BLaER1 (cell line): ENCODE measurements around the gene RNF19B.

Experiments
- H3K27ac ChIP-seq: shearing (Covaris generic); formaldehyde crosslinking; 2 replicates; pipeline ENCODE4 v1.8.1; 2022
- H3K27me3 ChIP-seq: shearing (Covaris generic); formaldehyde crosslinking; 2 replicates; pipeline ENCODE4 v1.8.1; 2022
- H3K36me3 ChIP-seq: shearing (Covaris generic); formaldehyde crosslinking; 2 replicates; pipeline ENCODE4 v1.8.1; 2022
- H3K4me1 ChIP-seq: shearing (Covaris generic); formaldehyde crosslinking; 2 replicates; pipeline ENCODE4 v1.8.1; 2022
- H3K4me2 ChIP-seq: shearing (Covaris generic); formaldehyde crosslinking; 2 replicates; pipeline ENCODE4 v1.8.1; 2022
- H3K4me3 ChIP-seq: shearing (Covaris generic); formaldehyde crosslinking; 2 replicates; pipeline ENCODE4 v1.8.1; 2022
- H3K9ac ChIP-seq: shearing (Covaris generic); formaldehyde crosslinking; 2 replicates; pipeline ENCODE4 v1.8.1; 2022
- H3K9me3 ChIP-seq: shearing (Covaris generic); formaldehyde crosslinking; 2 replicates; pipeline ENCODE4 v1.8.1; 2022
- H4K20me1 ChIP-seq: shearing (Covaris generic); formaldehyde crosslinking; 2 replicates; pipeline ENCODE4 v1.8.1; 2022
- Cebpa-rat ChIP-seq: shearing (Covaris generic); IDR thresholded peaks from 2 replicates; pipeline ENCODE4 v1.8.1; 2022

RNF19B gene

DNA sequence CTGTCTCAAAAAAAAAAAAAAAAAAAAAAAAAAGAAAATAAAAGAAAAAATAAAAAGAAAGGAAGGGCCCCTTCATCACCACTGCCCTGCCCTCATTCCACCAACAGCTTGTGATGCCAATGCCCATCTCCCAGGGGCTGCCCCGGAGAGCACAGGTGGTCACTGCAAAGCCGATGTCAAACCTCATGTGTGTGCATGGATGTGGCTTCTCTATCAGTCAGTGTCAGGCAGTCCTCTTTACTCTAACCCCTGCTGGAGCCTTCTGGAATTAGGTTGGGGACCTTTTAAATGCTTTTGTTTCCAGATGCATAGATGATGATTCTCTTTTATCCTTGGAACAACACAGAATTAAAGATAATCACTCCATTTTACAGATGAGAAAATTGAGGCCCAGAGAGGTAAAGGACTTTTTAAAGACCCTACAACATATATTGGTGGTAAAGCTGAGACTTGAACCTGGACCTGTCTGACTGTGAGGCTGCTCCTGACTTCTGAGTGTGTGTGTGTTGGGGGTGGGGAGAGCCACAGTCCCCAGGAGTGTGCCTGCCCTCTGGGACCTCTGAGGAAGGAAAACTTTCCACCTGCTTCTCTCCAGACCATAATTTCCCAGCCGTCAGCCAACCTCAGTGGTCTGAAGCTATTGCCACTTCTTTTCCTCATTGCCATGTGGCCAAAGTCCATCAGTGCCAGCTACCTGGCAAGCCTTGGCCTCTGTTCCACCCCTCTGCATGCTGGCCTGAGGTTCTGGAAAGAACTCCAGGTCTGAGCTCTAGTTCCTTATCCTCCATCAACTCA, 60.4 kb downstream of the RNF19B start:
- Histone ChIP-seq H3K4me1 (peaks cover 21% of the 10 kb centered on the region), H3K4me2 (no peak overlapping the region), H3K27me3 (no peaks in the 10 kb centered on the region), H4K20me1 (no peaks in the 10 kb centered on the region), H3K36me3 (no peaks in the 10 kb centered on the region), H3K27ac (no peak overlapping the region), H3K9me3 (no peaks in the 10 kb centered on the region), H3K9ac (no peak overlapping the region), H3K4me3 (no peak overlapping the region)
- no peak for TF ChIP-seq Cebpa-rat

DNA sequence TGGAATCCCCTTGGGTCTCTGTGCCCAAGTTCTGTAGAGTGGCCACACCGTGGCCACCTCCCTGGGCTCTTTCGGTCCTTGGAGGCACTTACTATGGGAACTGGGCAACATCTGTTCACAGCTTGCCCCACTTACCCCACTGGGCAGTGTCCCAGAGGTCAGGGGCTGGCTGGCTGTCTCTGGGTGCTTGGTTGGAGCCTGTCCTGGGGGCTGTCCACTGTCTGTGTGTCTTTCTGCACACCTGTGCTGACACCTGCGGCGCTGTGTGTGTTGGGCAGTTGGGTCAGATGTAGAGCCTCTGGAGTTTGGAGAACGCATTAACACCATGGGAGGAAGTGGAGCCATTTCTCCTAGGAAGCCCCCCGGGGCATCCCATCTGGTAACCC, 62.1 kb downstream of the RNF19B start:
- no peak overlapping the region for H3K27ac ChIP-seq
- no peak overlapping the region for H3K4me2 ChIP-seq
- H3K9me3 ChIP-seq = no peaks in the 10 kb centered on the region
- H3K4me3 ChIP-seq = no peak overlapping the region
- no peaks in the 10 kb centered on the region for H3K27me3 ChIP-seq
- no peaks in the 10 kb centered on the region for H4K20me1 ChIP-seq
- TF ChIP-seq Cebpa-rat = no peak
- peaks cover 21% of the 10 kb centered on the region for H3K4me1 ChIP-seq
- H3K9ac ChIP-seq = no peak overlapping the region
- H3K36me3 ChIP-seq = no peaks in the 10 kb centered on the region; the same call in 1 of the 2 replicates

DNA sequence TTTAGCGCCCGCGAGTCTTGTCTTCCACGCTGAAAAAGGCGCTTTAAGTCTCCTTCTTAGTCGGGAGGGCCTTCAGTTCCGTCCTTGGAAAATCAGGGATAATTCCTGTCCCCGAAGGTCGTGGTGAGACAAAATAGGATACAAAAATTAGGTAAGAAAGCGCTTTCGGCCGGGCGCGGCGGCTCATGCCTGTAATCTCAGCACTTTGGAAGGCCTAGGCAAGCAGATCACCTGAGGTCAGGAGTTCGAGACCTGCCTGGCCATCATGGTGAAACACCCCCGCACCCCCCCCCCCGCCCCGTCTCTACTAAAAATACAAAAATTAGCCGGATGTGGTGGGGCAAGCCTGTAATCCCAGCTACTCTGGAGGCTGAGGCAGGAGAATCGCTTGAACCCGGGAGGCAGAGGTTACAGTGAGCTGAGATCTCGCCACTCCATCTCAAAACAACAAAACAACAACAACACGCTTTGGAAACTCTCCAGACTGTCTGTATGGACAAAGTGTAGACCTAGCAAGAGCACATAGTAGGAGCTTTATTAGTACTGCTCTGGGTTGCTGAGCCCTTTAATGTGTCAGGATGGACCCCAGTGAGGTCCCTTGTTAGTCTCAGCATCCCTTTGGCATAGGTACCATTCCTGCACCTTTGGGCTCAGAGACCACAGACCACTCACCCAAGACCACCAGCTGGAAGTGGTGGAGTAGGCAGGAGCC, 62.6 kb downstream of the RNF19B start:
- Histone ChIP-seq H3K4me2 (peak overlapping the region; percentile 97), H3K9me3 (no peaks in the 10 kb centered on the region), H3K4me3 (peak overlapping the region; percentile 77), H3K9ac (peak overlapping the region; percentile 80), H3K36me3 (no peaks in the 10 kb centered on the region; the same call in 1 of the 2 replicates), H4K20me1 (no peaks in the 10 kb centered on the region), H3K27ac (peak overlapping the region; percentile 74), H3K27me3 (no peaks in the 10 kb centered on the region), H3K4me1 (peaks cover 21% of the 10 kb centered on the region)
- TF ChIP-seq Cebpa-rat = no peak

DNA sequence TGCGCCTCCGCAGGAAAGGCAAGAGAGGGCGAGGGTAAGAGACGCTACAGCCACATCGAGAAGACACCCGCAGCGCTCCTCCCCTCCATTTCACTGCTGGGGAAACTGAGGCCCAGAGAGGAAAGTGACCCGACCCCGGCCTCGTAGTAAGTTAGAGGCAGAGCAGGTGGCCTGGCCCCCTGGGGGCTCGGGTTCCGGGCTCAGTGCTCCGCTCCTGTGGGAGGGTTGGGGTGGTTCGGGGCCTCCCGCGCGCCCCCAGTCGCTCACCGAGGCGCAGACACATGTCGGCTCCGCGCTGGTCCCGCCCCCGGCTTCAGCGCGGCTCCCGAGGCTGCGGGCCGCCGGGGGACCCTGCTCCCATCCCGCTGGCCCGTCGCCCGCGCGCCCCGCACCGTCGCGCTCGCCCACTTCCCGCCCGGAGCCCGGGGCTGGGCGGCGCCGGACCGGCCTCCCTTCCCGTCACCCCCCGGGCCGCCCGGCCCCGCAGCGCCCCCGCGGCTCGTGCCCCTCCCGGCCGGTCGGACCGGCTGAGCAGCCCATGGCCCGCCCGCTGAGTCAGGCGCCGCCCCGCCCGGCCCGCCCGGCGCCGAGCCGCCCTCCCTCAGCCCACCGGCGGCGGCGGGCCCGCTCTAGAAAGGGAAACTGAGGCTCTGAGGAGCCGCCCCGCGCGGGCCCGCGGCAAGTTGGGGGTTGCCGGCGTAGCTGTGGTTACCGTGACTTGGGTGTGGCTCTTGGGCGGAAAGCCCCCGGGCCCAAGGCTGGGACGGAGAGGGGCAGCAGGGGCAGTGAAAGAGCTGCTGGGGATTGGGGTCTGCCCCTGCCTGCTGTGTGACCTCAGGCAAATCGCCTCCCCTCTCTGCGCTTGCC, 63.4 kb downstream of the RNF19B start, which contains the start of gene TMEM54:
TMEM54 (minus strand) TSS at position 434 of the 867 bp plus-strand sequence; CDS start at position 283, 151 bp downstream.
- Histone ChIP-seq H3K27me3 (no peaks in the 10 kb centered on the region), H3K4me3 (peak within 1 kb of the TSS; percentile 77), H3K9me3 (no peaks in the 10 kb centered on the region), H3K36me3 (no peaks in the 10 kb centered on the region; the same call in 1 of the 2 replicates), H3K9ac (peak within 1 kb of the TSS; percentile 80), H3K4me2 (peak within 1 kb of the TSS; percentile 97), H3K4me1 (peaks cover 21% of the 10 kb centered on the region), H3K27ac (peak within 1 kb of the TSS; percentile 74), H4K20me1 (no peaks in the 10 kb centered on the region)
- no peak for TF ChIP-seq Cebpa-rat

DNA sequence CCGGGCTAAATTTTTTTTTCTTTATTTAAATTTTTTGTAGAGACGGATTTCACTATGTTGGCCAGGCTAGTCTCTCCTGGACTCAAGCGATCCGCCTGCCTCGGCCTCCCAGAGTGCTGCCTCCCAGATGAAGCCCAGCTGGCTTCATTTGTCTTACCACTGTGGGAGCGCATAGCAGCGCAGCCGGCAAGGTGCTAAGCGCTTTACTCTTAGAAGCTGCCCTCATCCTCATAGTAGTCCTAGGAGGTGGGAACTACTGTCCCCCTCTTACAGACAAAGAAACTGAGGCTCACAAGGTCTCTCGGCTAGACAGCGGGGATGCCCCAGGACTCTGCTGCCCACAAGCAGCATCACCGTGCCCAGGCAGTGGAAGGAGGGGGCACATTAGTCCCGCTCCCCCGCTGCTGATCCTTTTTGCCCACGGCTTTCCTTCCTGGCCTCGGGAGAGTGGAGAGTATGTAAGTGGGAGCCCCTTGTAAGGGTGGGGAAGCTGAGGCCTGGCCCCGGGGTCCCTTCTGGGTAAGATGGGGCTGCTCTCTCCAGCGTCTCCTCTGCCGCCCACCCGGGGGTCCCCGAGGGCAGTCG, 64.1 kb downstream of the RNF19B start:
- Histone ChIP-seq H3K4me2 (peak overlapping the region; percentile 97), H3K27me3 (no peaks in the 10 kb centered on the region), H3K36me3 (peaks cover 5% of the 10 kb centered on the region; the same call in 1 of the 2 replicates), H3K4me3 (peak overlapping the region; percentile 77), H3K9me3 (no peaks in the 10 kb centered on the region), H4K20me1 (peaks cover 5% of the 10 kb centered on the region; the same call in 1 of the 2 replicates), H3K9ac (peak overlapping the region; percentile 80), H3K4me1 (peaks cover 21% of the 10 kb centered on the region), H3K27ac (peak overlapping the region; percentile 74)
- no peak for TF ChIP-seq Cebpa-rat

DNA sequence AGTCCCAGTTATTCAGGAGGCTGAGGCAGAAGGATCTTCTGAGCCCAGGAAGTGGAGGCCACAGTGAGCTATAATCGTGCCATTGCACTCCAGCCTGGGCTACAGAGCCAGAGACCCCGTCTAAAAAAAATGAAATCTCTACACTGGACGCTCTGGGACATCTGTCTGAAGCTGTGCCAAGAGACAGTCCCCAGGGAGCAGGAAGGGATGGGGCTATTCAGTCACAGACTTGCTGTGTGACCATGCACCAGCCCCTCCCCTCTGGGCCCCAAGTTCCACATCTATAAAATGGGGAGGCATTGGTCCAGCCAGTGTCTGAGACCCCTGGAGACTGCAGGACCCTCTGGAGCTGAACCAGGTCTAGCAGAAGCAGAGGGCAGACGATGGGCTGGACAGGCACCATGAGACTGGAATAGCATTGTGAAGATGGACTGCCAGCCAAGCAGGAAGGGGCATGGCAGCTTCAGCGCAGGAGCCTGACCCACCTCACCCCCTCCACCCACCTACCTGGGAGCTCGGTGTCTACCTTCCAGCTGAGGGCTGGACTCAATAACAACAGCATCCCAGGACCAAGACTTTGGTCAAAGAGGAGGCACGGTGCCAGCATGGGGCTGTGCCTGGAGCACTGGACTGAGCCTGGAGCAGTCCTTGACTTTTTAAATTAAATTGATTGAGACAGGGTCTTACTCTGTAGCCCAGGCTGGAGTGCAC, 64.9 kb downstream of the RNF19B start:
- H4K20me1 ChIP-seq = peaks cover 8% of the 10 kb centered on the region; the same call in 1 of the 2 replicates
- H3K9me3 ChIP-seq = no peaks in the 10 kb centered on the region
- no peaks in the 10 kb centered on the region; the same call in 1 of the 2 replicates for H3K27me3 ChIP-seq
- no peak overlapping the region for H3K4me3 ChIP-seq
- no peak for TF ChIP-seq Cebpa-rat
- peak overlapping the region; percentile 97 for H3K4me2 ChIP-seq
- H3K4me1 ChIP-seq = peaks cover 21% of the 10 kb centered on the region
- no peak overlapping the region for H3K27ac ChIP-seq
- H3K9ac ChIP-seq = no peak overlapping the region; the same call in 1 of the 2 replicates
- peaks cover 12% of the 10 kb centered on the region for H3K36me3 ChIP-seq

DNA sequence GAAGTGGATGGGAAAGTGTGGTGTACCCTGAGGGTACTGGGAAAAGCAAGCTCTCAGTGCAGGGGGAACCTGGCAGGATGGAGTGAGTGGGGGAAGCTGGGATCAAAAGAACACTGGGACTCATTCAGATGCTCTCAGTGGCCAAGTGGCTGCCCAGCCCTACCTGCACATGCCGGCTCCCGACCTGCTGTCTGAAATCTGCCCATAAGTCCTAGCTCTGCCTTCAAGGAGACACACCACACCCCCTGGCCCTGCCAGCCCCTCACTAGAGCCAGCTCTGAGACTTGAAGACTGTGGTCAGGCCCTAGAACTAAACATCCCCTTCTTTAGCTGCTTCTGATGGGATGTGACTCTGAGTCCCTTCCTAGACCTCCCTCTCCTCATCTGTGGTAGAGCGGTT, 65.7 kb downstream of the RNF19B start:
- no peak for TF ChIP-seq Cebpa-rat
- Histone ChIP-seq H3K36me3 (peaks cover 15% of the 10 kb centered on the region), H3K4me2 (no peak overlapping the region), H3K9ac (no peak overlapping the region), H3K4me3 (no peak overlapping the region), H3K4me1 (peaks cover 20% of the 10 kb centered on the region), H3K9me3 (no peaks in the 10 kb centered on the region), H3K27me3 (peaks cover 6% of the 10 kb centered on the region; the same call in 1 of the 2 replicates), H4K20me1 (peaks cover 8% of the 10 kb centered on the region; the same call in 1 of the 2 replicates), H3K27ac (no peak overlapping the region)

DNA sequence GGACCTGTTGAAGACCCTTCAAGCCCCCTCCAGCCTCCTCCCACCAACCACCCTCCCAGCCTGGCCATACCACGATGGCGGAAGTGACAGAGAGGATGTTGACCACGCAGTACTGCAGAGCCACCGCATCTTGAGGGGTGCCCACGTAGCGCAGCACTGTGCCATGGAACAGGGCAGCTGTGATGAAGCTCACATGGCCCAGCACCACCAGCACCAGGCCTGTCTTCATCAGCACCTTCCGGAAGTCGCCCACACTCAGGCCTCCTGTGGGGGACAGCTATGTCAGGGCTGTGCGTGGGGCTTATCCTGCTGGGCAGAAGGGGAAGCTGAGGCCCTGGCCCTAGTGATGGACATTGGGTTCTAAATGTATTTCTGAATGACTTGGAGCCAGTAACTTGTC, 66.6 kb downstream of the RNF19B start:
- Histone ChIP-seq H3K4me3 (no peak overlapping the region), H3K4me1 (peaks cover 26% of the 10 kb centered on the region), H3K36me3 (peaks cover 15% of the 10 kb centered on the region), H3K4me2 (no peak overlapping the region), H4K20me1 (peaks cover 8% of the 10 kb centered on the region; the same call in 1 of the 2 replicates), H3K27ac (no peak overlapping the region), H3K9ac (no peak overlapping the region), H3K9me3 (no peaks in the 10 kb centered on the region; the same call in 1 of the 2 replicates), H3K27me3 (peaks cover 14% of the 10 kb centered on the region)
- no peak for TF ChIP-seq Cebpa-rat
